SK-N-SH (cell line): Measurements from ENCODE around the gene CA10. TPM values are rescaled to one million over a fixed set of nuclear protein-coding genes. Genes with fewer than 3 reads are reported as not detected.

Experiments used
- CTCF ChIA-PET: fragments of 300-600, 350-600 bp; formaldehyde crosslinking; extraction: SDS; loops from one replicate; lab custom pipeline; 2021; lab: Yijun Ruan, JAX
- POLR2A ChIA-PET: fragments of 350-600 bp; sonication (Branson Sonifier 250); formaldehyde crosslinking; extraction: SDS; loops from one replicate; lab custom pipeline; 2020; ENCODE audit warnings: antibody characterized with exemption, inconsistent platforms; lab: Yijun Ruan, JAX
- DNase-seq: peaks from one replicate; pipeline ENCODE4 v3.0.0; 2012
- H2AFZ ChIP-seq: fragments of 200-600 bp; sonication (generic); 2 replicates; pipeline ENCODE4 v1.8.1; 2016; ENCODE audit warnings: antibody characterized with exemption, mild to moderate bottlenecking, low read depth
- H3F3A ChIP-seq: fragments of 200-600 bp; sonication (generic); replicated peaks from 2 replicates; pipeline ENCODE3; 2016; ENCODE audit warnings: antibody characterized with exemption, mild to moderate bottlenecking; ENCODE audit not compliant: insufficient read depth
- H3K27ac ChIP-seq, 2 experiments: fragments of 200-500 bp in 1 of 2; fragments of 200-600 bp in 1 of 2; sonication (Bioruptor generic) in 1 of 2; sonication (generic), shearing (Covaris generic) in 1 of 2; 2 replicates each; pipeline versions ENCODE4 v1.5.1 to v1.6.1; 2014 to 2016; ENCODE audit warnings: low read depth in 2 of 2, inconsistent platforms in 1 of 2, low read length in 1 of 2, mild to moderate bottlenecking in 1 of 2, mixed read lengths in 1 of 2
- H3K27me3 ChIP-seq: fragments of 200-600 bp; sonication (generic), shearing (Covaris generic); 2 replicates; pipeline ENCODE4 v1.6.1; 2016; ENCODE audit warnings: mixed run types; ENCODE audit not compliant: insufficient read depth
- H3K36me3 ChIP-seq, 2 experiments: fragments of 200-500 bp in 1 of 2; fragments of 200-600 bp in 1 of 2; sonication (Bioruptor generic) in 1 of 2; sonication (generic) in 1 of 2; replicated peaks in 1 of 2; 2 replicates each; pipeline versions ENCODE3 to v1.5.1; 2014 to 2016; ENCODE audit warnings: low read length in 1 of 2, mild to moderate bottlenecking in 1 of 2; ENCODE audit not compliant: insufficient read depth in 2 of 2, control insufficient read depth in 1 of 2
- H3K4me1 ChIP-seq, 2 experiments: fragments of 200-500 bp in 1 of 2; fragments of 200-600 bp in 1 of 2; sonication (Bioruptor generic) in 1 of 2; sonication (generic), shearing (Covaris generic) in 1 of 2; 2 replicates each; pipeline versions ENCODE4 v1.5.1 to v1.6.1; 2014 to 2016; ENCODE audit warnings: low read depth in 1 of 2, low read length in 1 of 2, mixed run types in 1 of 2; ENCODE audit not compliant: insufficient read depth in 2 of 2, control insufficient read depth in 1 of 2
- H3K4me2 ChIP-seq: fragments of 200-600 bp; sonication (generic), shearing (Covaris generic); 2 replicates; pipeline ENCODE4 v1.6.1; 2017; ENCODE audit warnings: mixed run types
- H3K4me3 ChIP-seq, 2 experiments: fragments of 200-500 bp in 1 of 2; fragments of 200-600 bp in 1 of 2; sonication (Bioruptor generic) in 1 of 2; sonication (generic), shearing (Covaris generic) in 1 of 2; 2 replicates each; pipeline versions ENCODE4 v1.5.1 to v1.8.1; 2014 to 2016; ENCODE audit warnings: low read depth in 2 of 2, inconsistent platforms in 1 of 2, low read length in 1 of 2, mild to moderate bottlenecking in 1 of 2, mixed read lengths in 1 of 2, moderate library complexity in 1 of 2
- H3K79me2 ChIP-seq: fragments of 200-600 bp; sonication (generic); 2 replicates; pipeline ENCODE4 v1.8.1; 2017; ENCODE audit warnings: mild to moderate bottlenecking; ENCODE audit not compliant: insufficient read depth
- H3K9ac ChIP-seq: fragments of 200-600 bp; sonication (generic); 2 replicates; pipeline ENCODE4 v1.6.1; 2017; ENCODE audit warnings: mixed run types
- H3K9me2 ChIP-seq: fragments of 200-600 bp; sonication (generic); 2 replicates; pipeline ENCODE4 v1.6.1; 2017; ENCODE audit warnings: mixed run types
- H3K9me3 ChIP-seq: fragments of 200-600 bp; sonication (generic); 2 replicates; pipeline ENCODE4 v1.6.1; 2017; ENCODE audit warnings: mixed run types, mild to moderate bottlenecking, moderate library complexity
- H4K20me1 ChIP-seq: fragments of 200-600 bp; sonication (generic); 2 replicates; pipeline ENCODE4 v1.6.1; 2017; ENCODE audit warnings: mild to moderate bottlenecking, mixed run types; ENCODE audit not compliant: insufficient read depth
- CHD2 ChIP-seq: fragments of 150-350 bp; IDR thresholded peaks from 2 replicates; pipeline ENCODE4 v1.6.1; 2018; ENCODE audit warnings: low read length; ENCODE audit not compliant: partially characterized antibody
- EP300 ChIP-seq, 2 experiments: IDR thresholded peaks; 2 replicates each; pipeline versions ENCODE4 v1.4.0 to v1.6.1; 2012; ENCODE audit warnings: borderline replicate concordance in 1 of 2, low read depth in 1 of 2, low read length in 1 of 2
- EZH2phosphoT487 ChIP-seq: fragments of 200-600 bp; sonication (generic); IDR thresholded peaks from 2 replicates; pipeline ENCODE4 v1.6.1; 2017; ENCODE audit warnings: low read depth, mixed run types, mild to moderate bottlenecking, antibody characterized with exemption, moderate library complexity, borderline replicate concordance
- GABPA ChIP-seq: IDR thresholded peaks from 2 replicates; pipeline ENCODE4 v1.4.0; 2012; ENCODE audit warnings: low read depth, mild to moderate bottlenecking
- GATA2 ChIP-seq: sonication (generic); formaldehyde crosslinking; IDR thresholded peaks from 2 replicates; pipeline ENCODE4 v1.5.0; 2020; ENCODE audit warnings: mild to moderate bottlenecking, missing genetic modification reagents
- JUND ChIP-seq: IDR thresholded peaks from 2 replicates; pipeline ENCODE4 v1.4.0; 2012
- MAX ChIP-seq: IDR thresholded peaks from 2 replicates; pipeline ENCODE4 v1.4.0; 2012; ENCODE audit warnings: low read depth
- MEF2A ChIP-seq: IDR thresholded peaks from 2 replicates; pipeline ENCODE4 v1.4.0; 2012; ENCODE audit warnings: low read depth, borderline replicate concordance
- MXI1 ChIP-seq: IDR thresholded peaks from 2 replicates; pipeline ENCODE4 v1.6.1; 2012; ENCODE audit warnings: mild to moderate bottlenecking, low read depth, low read length, improper control_type of control experiment
- NRF1 ChIP-seq: IDR thresholded peaks from 2 replicates; pipeline ENCODE4 v1.6.1; 2012; ENCODE audit warnings: low read depth, mild to moderate bottlenecking, low read length
- PBX3 ChIP-seq: IDR thresholded peaks from 2 replicates; pipeline ENCODE4; 2012
- POLR2AphosphoS5 ChIP-seq: IDR thresholded peaks from 2 replicates; pipeline ENCODE4 v1.6.1; 2012; ENCODE audit warnings: low read depth, low read length
- SMC3 ChIP-seq: IDR thresholded peaks from 2 replicates; pipeline ENCODE4 v1.6.1; 2012; ENCODE audit warnings: low read depth, low read length, improper control_type of control experiment
- TAF1 ChIP-seq: IDR thresholded peaks from 2 replicates; pipeline ENCODE4 v1.6.1; 2012; ENCODE audit warnings: low read depth, mild to moderate bottlenecking, low read length, moderate library complexity, borderline replicate concordance
- TEAD4 ChIP-seq: IDR thresholded peaks from 2 replicates; pipeline ENCODE4 v1.4.0; 2012; ENCODE audit warnings: mild to moderate bottlenecking, borderline replicate concordance; ENCODE audit not compliant: insufficient read depth
- WGBS: methylation state at CpG from one replicate; pipeline ENCODE4 v1.1.6; 2017; ENCODE audit warnings: low lambda C conversion rate; 5-methylcytosine and 5-hydroxymethylcytosine counted together
- polyA plus RNA-seq, 3 experiments: library from polyadenylated mRNA; depleted of rRNA; stranded (reverse); fragments of >200 nt; gene quantifications; 2 replicates each; pipeline ENCODE4 v1.2.3, GENCODE V29; 2012

CA10 gene
- polyA plus RNA-seq, 1 of the 3 experiments (the other 2 are of a cell fraction) = not detected

GRCh38 chr17:51676691-51677487 is 481.6 kb downstream of the CA10 start:
- no peak overlapping the region for H3K4me3 ChIP-seq
- H3K9me3 ChIP-seq = no peaks in the 10 kb centered on the region
- H4K20me1 ChIP-seq = no peaks in the 10 kb centered on the region
- no peaks in the 10 kb centered on the region for H3K9me2 ChIP-seq
- no peak overlapping the region for H3K27ac ChIP-seq
- no peaks in the 10 kb centered on the region for H3K79me2 ChIP-seq
- ChIA-PET POLR2A (no interaction called here), CTCF (no interaction called here)
- DNase-seq = no peak
- WGBS = 14% methylated on average over 5 of the region's 5 CpGs
- no peak for TF ChIP-seq POLR2AphosphoS5
- no peak for TF ChIP-seq GATA2
- no peak for TF ChIP-seq NRF1
- TF ChIP-seq MEF2A = no peak
- no peak for TF ChIP-seq TAF1
- no peak for TF ChIP-seq JUND
- TF ChIP-seq TEAD4 = no peak
- no peak for TF ChIP-seq SMC3
- TF ChIP-seq MXI1 = no peak
- no peak for TF ChIP-seq GABPA
- no peak for TF ChIP-seq PBX3
- no peak for TF ChIP-seq EZH2phosphoT487
- no peak for TF ChIP-seq MAX
- TF ChIP-seq CHD2 = no peak
- no peak for TF ChIP-seq EP300 (IDR thresholded peaks at IDR 0.05; ENCODE audit: borderline replicate concordance in 1 of 2, low read depth in 1 of 2, low read length in 1 of 2)
- H3K27me3 ChIP-seq = no peaks in the 10 kb centered on the region
- H3K9ac ChIP-seq = no peak overlapping the region
- no peaks in the 10 kb centered on the region for H3K4me1 ChIP-seq
- H3F3A ChIP-seq = no peaks in the 10 kb centered on the region
- H3K4me2 ChIP-seq = no peak overlapping the region
- no peak overlapping the region for H2AFZ ChIP-seq
- H3K36me3 ChIP-seq = no peaks in the 10 kb centered on the region

GRCh38 chr17:51674579-51675255 is 483.8 kb downstream of the CA10 start:
- no peak overlapping the region for H3K4me3 ChIP-seq
- H4K20me1 ChIP-seq = no peaks in the 10 kb centered on the region
- H3F3A ChIP-seq = no peaks in the 10 kb centered on the region
- H3K36me3 ChIP-seq = no peaks in the 10 kb centered on the region
- no peak for TF ChIP-seq EZH2phosphoT487
- DNase-seq = no peak
- no peaks in the 10 kb centered on the region for H3K27me3 ChIP-seq
- H3K79me2 ChIP-seq = no peaks in the 10 kb centered on the region
- no peaks in the 10 kb centered on the region for H3K9me2 ChIP-seq
- CTCF ChIA-PET = no interaction called here
- H3K9me3 ChIP-seq = no peaks in the 10 kb centered on the region
- no peak overlapping the region for H3K9ac ChIP-seq
- WGBS = 20% methylated on average over 12 of the region's 12 CpGs
- no peak overlapping the region for H3K27ac ChIP-seq
- no peak overlapping the region for H2AFZ ChIP-seq
- POLR2A ChIA-PET = no interaction called here
- no peak overlapping the region for H3K4me2 ChIP-seq
- no peaks in the 10 kb centered on the region for H3K4me1 ChIP-seq
